WTC11 (cell line): Measurements from ENCODE around the gene ELANE. TPM values are rescaled to one million over a fixed set of nuclear protein-coding genes. Genes with fewer than 3 reads are reported as not detected.

Source experiments
- ATAC-seq: fragments of 200-7000 bp; cut with Tn5 transposase; 2 replicates; pipeline ENCODE4 v1.10.0; 2021; ENCODE audit warnings: mild to moderate bottlenecking, moderate library complexity
- CTCF ChIA-PET: fragments of 300-600 bp; sonication (Branson Sonifier 250); formaldehyde crosslinking; loops from one replicate; lab custom pipeline; 2021; ENCODE audit warnings: antibody characterized with exemption; lab: Charles Lee
- POLR2A ChIA-PET: fragments of 350-600 bp; sonication (Branson Sonifier 250); formaldehyde crosslinking; loops from one replicate; lab custom pipeline; 2021; ENCODE audit warnings: antibody characterized with exemption; lab: Charles Lee
- DNase-seq: peaks from one replicate; pipeline ENCODE4 v3.0.0; 2021; ENCODE audit warnings: low spot score
- H3K27ac Mint-ChIP-seq: 2 replicates; pipeline ENCODE4 v1.8.0; 2021; ENCODE audit warnings: mixed read lengths
- H3K27me3 Mint-ChIP-seq: 2 replicates; pipeline ENCODE4 v1.8.0; 2021; ENCODE audit warnings: low read depth, mild to moderate bottlenecking, moderate library complexity, mixed read lengths
- H3K36me3 Mint-ChIP-seq: 2 replicates; pipeline ENCODE4 v1.8.0; 2021; ENCODE audit warnings: mixed read lengths
- H3K4me1 Mint-ChIP-seq: 2 replicates; pipeline ENCODE4 v1.8.0; 2022; ENCODE audit warnings: mixed read lengths
- H3K4me3 Mint-ChIP-seq: 2 replicates; pipeline ENCODE4 v1.8.0; 2021; ENCODE audit warnings: mild to moderate bottlenecking, moderate library complexity, mixed read lengths
- H3K9me3 Mint-ChIP-seq: 2 replicates; pipeline ENCODE4 v1.8.0; 2021; ENCODE audit warnings: mixed read lengths
- AFF4 ChIP-seq: sonication (generic); formaldehyde crosslinking; IDR thresholded peaks from 2 replicates; pipeline ENCODE4 v1.8.1; 2023; ENCODE audit warnings: mild to moderate bottlenecking, missing genetic modification reagents, borderline replicate concordance
- ATF1 ChIP-seq: sonication (generic); formaldehyde crosslinking; IDR thresholded peaks from 2 replicates; pipeline ENCODE4 v1.8.1; 2023; ENCODE audit warnings: mild to moderate bottlenecking, moderate library complexity, missing genetic modification reagents
- CREB1 ChIP-seq: sonication (generic); formaldehyde crosslinking; IDR thresholded peaks from 2 replicates; pipeline ENCODE4 v1.8.0; 2023; ENCODE audit warnings: mild to moderate bottlenecking, missing genetic modification reagents
- E2F5 ChIP-seq: sonication (generic); formaldehyde crosslinking; IDR thresholded peaks from 2 replicates; pipeline ENCODE4 v1.8.1; 2022; ENCODE audit warnings: mild to moderate bottlenecking, moderate library complexity, missing genetic modification reagents
- FOXJ3 ChIP-seq: sonication (generic); formaldehyde crosslinking; IDR thresholded peaks from 2 replicates; pipeline ENCODE4 v1.9.0; 2021; ENCODE audit warnings: missing genetic modification reagents, mild to moderate bottlenecking, borderline replicate concordance
- GTF2I ChIP-seq: fragments of 250-450 bp; sonication (Bioruptor Pico); conservative IDR thresholded peaks from 2 replicates; pipeline ENCODE4 v1.4.0; 2021; ENCODE audit warnings: mild to moderate bottlenecking
- NR2C2 ChIP-seq: sonication (generic); formaldehyde crosslinking; IDR thresholded peaks from 2 replicates; pipeline ENCODE4 v1.8.0; 2022; ENCODE audit warnings: mild to moderate bottlenecking, missing genetic modification reagents
- OVOL2 ChIP-seq: fragments of 250-450 bp; sonication (Bioruptor Pico); IDR thresholded peaks from 2 replicates; pipeline ENCODE4 v1.9.0; 2021; ENCODE audit warnings: mild to moderate bottlenecking, borderline replicate concordance
- RELA ChIP-seq: sonication (generic); formaldehyde crosslinking; IDR thresholded peaks from 2 replicates; pipeline ENCODE4 v1.8.1; 2022; ENCODE audit warnings: missing genetic modification reagents, mild to moderate bottlenecking, borderline replicate concordance
- SP1 ChIP-seq: sonication (generic); formaldehyde crosslinking; conservative IDR thresholded peaks from 2 replicates; pipeline ENCODE4 v1.8.1; 2022; ENCODE audit warnings: missing genetic modification reagents
- STAT6 ChIP-seq: sonication (generic); formaldehyde crosslinking; conservative IDR thresholded peaks from 2 replicates; pipeline ENCODE4 v1.8.1; 2023; ENCODE audit warnings: mild to moderate bottlenecking, low read depth, missing genetic modification reagents, moderate library complexity
- TCF7 ChIP-seq: sonication (generic); formaldehyde crosslinking; IDR thresholded peaks from 2 replicates; pipeline ENCODE4 v1.8.0; 2022; ENCODE audit warnings: mild to moderate bottlenecking, low read depth, missing genetic modification reagents, moderate library complexity
- TEAD4 ChIP-seq: sonication (generic); formaldehyde crosslinking; IDR thresholded peaks from 2 replicates; pipeline ENCODE4 v1.8.0; 2022; ENCODE audit warnings: mild to moderate bottlenecking, missing genetic modification reagents
- USF2 ChIP-seq: sonication (generic); formaldehyde crosslinking; IDR thresholded peaks from 2 replicates; pipeline ENCODE4 v1.8.1; 2023; ENCODE audit warnings: mild to moderate bottlenecking, missing genetic modification reagents, moderate library complexity
- ZBTB21 ChIP-seq: sonication (generic); formaldehyde crosslinking; IDR thresholded peaks from 2 replicates; pipeline ENCODE4 v1.8.1; 2023; ENCODE audit warnings: mild to moderate bottlenecking, missing genetic modification reagents, borderline replicate concordance
- ZBTB43 ChIP-seq: sonication (generic); formaldehyde crosslinking; IDR thresholded peaks from 2 replicates; pipeline ENCODE4 v1.8.1; 2023; ENCODE audit warnings: mild to moderate bottlenecking, missing genetic modification reagents
- ZNF317 ChIP-seq: sonication (generic); formaldehyde crosslinking; IDR thresholded peaks from 2 replicates; pipeline ENCODE4 v1.8.1; 2023; ENCODE audit warnings: low read depth, mild to moderate bottlenecking, moderate library complexity, missing genetic modification reagents, borderline replicate concordance
- total RNA-seq: library from RNA; stranded (reverse); gene quantifications from 3 replicates; pipeline ENCODE4 v1.2.3, GENCODE V29; 2021

ELANE gene
- total RNA-seq, 1 experiment from 2014 or later, result not detected

- no peak overlapping the region for H3K27ac Mint-ChIP-seq
- peaks cover 25% of the 10 kb centered on the region for H3K36me3 Mint-ChIP-seq
- no peaks in the 10 kb centered on the region for H3K9me3 Mint-ChIP-seq
- TF ChIP-seq ZBTB21 (CRISPR knock-in tag), result no peak
- no peak for TF ChIP-seq TEAD4 (CRISPR knock-in tag)
- no peak for TF ChIP-seq FOXJ3
- no peak for TF ChIP-seq ATF1 (CRISPR knock-in tag)
- no peak for TF ChIP-seq OVOL2 (CRISPR knock-in tag)
- no peak for TF ChIP-seq STAT6 (CRISPR knock-in tag)
- TF ChIP-seq ZBTB43 (CRISPR knock-in tag), result no peak
- TF ChIP-seq E2F5, result no peak
- no peak for TF ChIP-seq CREB1
- no peak for TF ChIP-seq RELA
- TF ChIP-seq SP1, result no peak
- no peak for TF ChIP-seq GTF2I (CRISPR knock-in tag)
- no peak for TF ChIP-seq USF2 (CRISPR knock-in tag)
- no peak for TF ChIP-seq TCF7 (CRISPR knock-in tag)
- TF ChIP-seq ZNF317 (CRISPR knock-in tag), result no peak
- TF ChIP-seq NR2C2 (CRISPR knock-in tag), result no peak
- no peak for TF ChIP-seq AFF4 (CRISPR knock-in tag)
- TF ChIP-seq, all 79 proteins: peak for 0
- Mint-ChIP-seq H3K4me1 (no peaks in the 10 kb centered on the region), H3K27me3 (no peaks in the 10 kb centered on the region), H3K4me3 (no peak overlapping the region)
- POLR2A ChIA-PET, result no interaction called here
- no peak for DNase-seq
- CTCF ChIA-PET, result no interaction called here
- ATAC-seq, result no peak
Measured at GRCh38 chr19:879711-880438, 27.8 kb downstream of the ELANE start.
